Kidney epithelial cell (primary cell): ENCODE measurements around the gene UBE2D2. TPM values are rescaled to one million over a fixed set of nuclear protein-coding genes. Genes with fewer than 3 reads are reported as not detected.
A peak's percentile ranks its signal among the peaks of the same experiment; 100 is the strongest.
"Not testable (repeated sequence)": the region's sequence is repeated elsewhere in the genome, so short reads cannot be mapped to it uniquely, and the experiment has no call there.

Source experiments
- DNase-seq: peaks from one replicate; pipeline ENCODE4 v3.0.0-alpha.2; 2010; ENCODE audit warnings: low read depth
- H3K27me3 ChIP-seq: 2 replicates; pipeline ENCODE4 v1.6.0; 2011; ENCODE audit warnings: low read length; ENCODE audit not compliant: control insufficient read depth, insufficient read depth
- H3K36me3 ChIP-seq: 2 replicates; pipeline ENCODE4 v1.5.1; 2011; ENCODE audit warnings: low read length; ENCODE audit not compliant: control insufficient read depth, insufficient read depth
- H3K4me3 ChIP-seq: 2 replicates; pipeline ENCODE4 v1.5.1; 2011; ENCODE audit warnings: low read depth, mild to moderate bottlenecking, control low read depth, low read length
- CTCF ChIP-seq: IDR thresholded peaks from 2 replicates; pipeline ENCODE4 v1.5.1; 2011; ENCODE audit warnings: mild to moderate bottlenecking, moderate library complexity, low read length, control low read depth, inconsistent platforms; ENCODE audit not compliant: insufficient read depth, poor library complexity, severe bottlenecking
- total RNA-seq: library from RNA; depleted of rRNA; stranded (reverse); fragments of >200 nt; gene quantifications from 2 replicates; pipeline ENCODE4 v1.2.3, GENCODE V29; 2015

UBE2D2 gene
- total RNA-seq, 1 donor from 2014 or later = 120 TPM

- no peak for DNase-seq
- H3K27me3 ChIP-seq = no peaks in the 10 kb centered on the region
- no peak overlapping the region for H3K4me3 ChIP-seq
- no peak for TF ChIP-seq CTCF
- no peaks in the 10 kb centered on the region for H3K36me3 ChIP-seq
Observed at GRCh38 chr5:139571966-139572365, 10.8 kb downstream of the UBE2D2 start.

- DNase-seq = no peak
- H3K27me3 ChIP-seq = no peaks in the 10 kb centered on the region
- TF ChIP-seq CTCF = peak; percentile 75
- no peak overlapping the region for H3K4me3 ChIP-seq
- no peaks in the 10 kb centered on the region for H3K36me3 ChIP-seq
Observed at GRCh38 chr5:139574641-139575312, 13.6 kb downstream of the UBE2D2 start.

GRCh38 chr5:139575313-139575646 is 14.1 kb downstream of the UBE2D2 start:
- H3K36me3 ChIP-seq = no peaks in the 10 kb centered on the region
- H3K4me3 ChIP-seq = no peak overlapping the region
- H3K27me3 ChIP-seq = no peaks in the 10 kb centered on the region
- no peak for TF ChIP-seq CTCF
- no peak for DNase-seq

- Histone ChIP-seq H3K36me3 (no peaks in the 10 kb centered on the region), H3K4me3 (no peak overlapping the region), H3K27me3 (no peaks in the 10 kb centered on the region)
- TF ChIP-seq CTCF = no peak
- DNase-seq = no peak
Observed at GRCh38 chr5:139575751-139576150, 14.6 kb downstream of the UBE2D2 start.

GRCh38 chr5:139577689-139578290 is 16.7 kb downstream of the UBE2D2 start:
- TF ChIP-seq CTCF = no peak
- Histone ChIP-seq H3K36me3 (no peaks in the 10 kb centered on the region), H3K27me3 (no peaks in the 10 kb centered on the region), H3K4me3 (no peak overlapping the region)
- DNase-seq = no peak

- Histone ChIP-seq H3K36me3 (no peaks in the 10 kb centered on the region), H3K4me3 (no peak overlapping the region), H3K27me3 (no peaks in the 10 kb centered on the region)
- TF ChIP-seq CTCF = no peak
- no peak for DNase-seq
Observed at GRCh38 chr5:139578325-139578724, 17.2 kb downstream of the UBE2D2 start.

- not testable (repeated sequence) for H3K4me3 ChIP-seq, H3K36me3 ChIP-seq, DNase-seq
Observed at GRCh38 chr5:139582181-139582580, 21.0 kb downstream of the UBE2D2 start.

More at GRCh38 chr5:139582181-139582580, 21.0 kb downstream of the UBE2D2 start:
- not testable (repeated sequence) for H3K27me3 ChIP-seq
